Mesendoderm (in vitro differentiated cells): ENCODE data around the gene RYR2.
A peak's percentile ranks its signal among the peaks of the same experiment; 100 is the strongest.
"Not testable (repeated sequence)": the region's sequence is repeated elsewhere in the genome, so short reads cannot be mapped to it uniquely, and the experiment has no call there.

Experiments
- DNase-seq: peaks from one replicate; pipeline ENCODE4 v3.0.0; 2013
- H2AK5ac ChIP-seq: 2 replicates; pipeline ENCODE4 v1.6.1; 2013; ENCODE audit warnings: low read length, inconsistent platforms
- H2BK120ac ChIP-seq: 2 replicates; pipeline ENCODE4 v1.6.1; 2013; ENCODE audit warnings: low read depth, mild to moderate bottlenecking, low read length, moderate library complexity, mixed read lengths
- H2BK15ac ChIP-seq: replicated peaks from 2 replicates; pipeline ENCODE4 v1.6.1; 2013; ENCODE audit warnings: low read depth, mild to moderate bottlenecking, moderate library complexity
- H2BK5ac ChIP-seq: 2 replicates; pipeline ENCODE4 v1.6.1; 2013; ENCODE audit warnings: low read length, inconsistent platforms
- H3K18ac ChIP-seq: 2 replicates; pipeline ENCODE4 v1.6.1; 2013; ENCODE audit warnings: mild to moderate bottlenecking, low read length, mixed read lengths
- H3K23ac ChIP-seq: one replicate; pipeline ENCODE4 v1.6.1; 2013; ENCODE audit warnings: low read length
- H3K27ac ChIP-seq: 2 replicates; pipeline ENCODE4 v1.5.1; 2013; ENCODE audit warnings: low read depth, mild to moderate bottlenecking, inconsistent platforms, low read length, moderate library complexity
- H3K27me3 ChIP-seq: 2 replicates; pipeline ENCODE4 v1.6.1; 2013; ENCODE audit warnings: low read length, control low read depth, mild to moderate bottlenecking, inconsistent platforms; ENCODE audit not compliant: insufficient read depth, poor library complexity
- H3K36me3 ChIP-seq: 2 replicates; pipeline ENCODE4 v1.6.1; 2013; ENCODE audit warnings: low read length, inconsistent platforms; ENCODE audit not compliant: control insufficient read depth, insufficient read depth
- H3K4ac ChIP-seq: one replicate; pipeline ENCODE4 v1.6.1; 2013; ENCODE audit warnings: low read depth, mild to moderate bottlenecking, low read length, moderate library complexity
- H3K4me1 ChIP-seq: 2 replicates; pipeline ENCODE4 v1.6.1; 2013; ENCODE audit warnings: low read depth, low read length, inconsistent platforms; ENCODE audit not compliant: control insufficient read depth
- H3K4me2 ChIP-seq: 2 replicates; pipeline ENCODE4 v1.6.1; 2013; ENCODE audit warnings: low read length
- H3K4me3 ChIP-seq: 2 replicates; pipeline ENCODE4 v1.5.1; 2013; ENCODE audit warnings: mild to moderate bottlenecking, low read length
- H3K56ac ChIP-seq: one replicate; pipeline ENCODE4 v1.6.1; 2013; ENCODE audit warnings: low read length
- H3K79me1 ChIP-seq: 2 replicates; pipeline ENCODE4 v1.6.1; 2013; ENCODE audit warnings: low read length, inconsistent platforms
- H3K79me2 ChIP-seq: 2 replicates; pipeline ENCODE4 v1.6.1; 2013; ENCODE audit warnings: mild to moderate bottlenecking, low read length; ENCODE audit not compliant: control insufficient read depth, insufficient read depth
- H3K9ac ChIP-seq: 2 replicates; pipeline ENCODE4 v1.6.1; 2013; ENCODE audit warnings: low read length, inconsistent platforms
- H4K5ac ChIP-seq: one replicate; pipeline ENCODE4 v1.6.1; 2013; ENCODE audit warnings: low read length
- H4K8ac ChIP-seq: one replicate; pipeline ENCODE4 v1.6.1; 2013; ENCODE audit warnings: low read depth, mild to moderate bottlenecking, control low read depth, low read length, moderate library complexity
- WGBS: extraction: QIAGEN DNeasy Blood & Tissue Kit; methylation state at CpG from one replicate; pipeline ENCODE4 v1.1.7; 2013; ENCODE audit warnings: low lambda C conversion rate, missing lambda C conversion rate; ENCODE audit not compliant: insufficient coverage; ENCODE audit errors: extremely low coverage; 5-methylcytosine and 5-hydroxymethylcytosine counted together

RYR2 gene

DNA sequence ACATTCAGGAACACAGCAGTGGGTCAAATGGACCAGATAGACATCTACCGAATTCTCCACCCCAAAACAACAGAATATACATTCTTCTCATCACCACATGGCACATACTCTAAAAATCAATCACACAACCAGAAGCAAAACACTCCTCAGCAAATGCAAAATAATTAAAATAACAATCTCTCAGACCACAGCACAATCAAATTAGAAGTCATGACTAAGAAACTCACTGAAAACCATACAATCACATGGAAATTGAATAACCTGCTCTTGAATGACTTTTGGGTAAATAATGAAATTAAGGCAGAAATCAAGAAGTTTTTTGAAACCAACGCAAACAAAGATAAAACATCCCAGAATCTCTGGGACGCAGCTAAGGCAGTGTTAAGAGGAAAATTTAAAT lies 799.5 kb downstream of the RYR2 start:
- H3K4me1 ChIP-seq, result no peaks in the 10 kb centered on the region
- H2AK5ac ChIP-seq, result no peak overlapping the region
- no peak overlapping the region for H3K4me2 ChIP-seq
- no peak overlapping the region for H3K56ac ChIP-seq
- H2BK15ac ChIP-seq, result no peak overlapping the region
- H3K27me3 ChIP-seq, result no peaks in the 10 kb centered on the region
- no peak overlapping the region for H2BK5ac ChIP-seq
- no peak overlapping the region for H3K27ac ChIP-seq
- H4K8ac ChIP-seq, result no peak overlapping the region
- no peaks in the 10 kb centered on the region for H3K79me1 ChIP-seq
- H3K23ac ChIP-seq, result no peak overlapping the region
- H3K9ac ChIP-seq, result no peak overlapping the region
- no peak overlapping the region for H2BK120ac ChIP-seq
- WGBS, result no CpG with 5 or more reads among the region's 3 CpGs
- no peak overlapping the region for H3K18ac ChIP-seq
- no peaks in the 10 kb centered on the region for H3K79me2 ChIP-seq
- DNase-seq, result no peak
- H3K4ac ChIP-seq, result no peak overlapping the region
- H3K4me3 ChIP-seq, result no peak overlapping the region
- H4K5ac ChIP-seq, result no peak overlapping the region
- H3K36me3 ChIP-seq, result no peaks in the 10 kb centered on the region

DNA sequence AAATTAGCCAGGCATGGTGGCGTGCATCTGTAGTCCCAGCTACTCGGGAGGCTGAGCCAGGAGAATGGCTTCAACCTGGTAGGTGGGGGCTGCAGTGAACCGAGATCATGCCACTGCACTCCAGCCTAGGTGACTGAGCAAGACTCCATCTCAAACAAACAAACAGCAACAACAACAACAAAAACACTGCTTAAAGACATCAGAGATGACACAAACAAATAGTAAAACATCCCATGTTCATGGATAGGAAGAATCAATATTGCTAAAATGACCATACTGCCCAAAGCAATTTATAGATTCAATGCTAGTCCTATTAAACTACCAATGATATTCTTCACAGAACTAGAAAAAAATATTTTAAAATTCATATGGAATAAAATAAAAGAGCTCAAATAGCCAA lies 801.5 kb downstream of the RYR2 start:
- H3K23ac ChIP-seq, H3K79me1 ChIP-seq, H2BK5ac ChIP-seq, H3K18ac ChIP-seq, DNase-seq, H3K4me1 ChIP-seq, H3K56ac ChIP-seq, H3K27ac ChIP-seq, H4K5ac ChIP-seq, H4K8ac ChIP-seq, H3K4ac ChIP-seq, H2BK120ac ChIP-seq, H2AK5ac ChIP-seq, H3K4me3 ChIP-seq, H3K79me2 ChIP-seq, H3K4me2 ChIP-seq, H3K36me3 ChIP-seq, H2BK15ac ChIP-seq, H3K9ac ChIP-seq, H3K27me3 ChIP-seq: not testable (repeated sequence)
- no CpG with 5 or more reads among the region's 3 CpGs for WGBS

DNA sequence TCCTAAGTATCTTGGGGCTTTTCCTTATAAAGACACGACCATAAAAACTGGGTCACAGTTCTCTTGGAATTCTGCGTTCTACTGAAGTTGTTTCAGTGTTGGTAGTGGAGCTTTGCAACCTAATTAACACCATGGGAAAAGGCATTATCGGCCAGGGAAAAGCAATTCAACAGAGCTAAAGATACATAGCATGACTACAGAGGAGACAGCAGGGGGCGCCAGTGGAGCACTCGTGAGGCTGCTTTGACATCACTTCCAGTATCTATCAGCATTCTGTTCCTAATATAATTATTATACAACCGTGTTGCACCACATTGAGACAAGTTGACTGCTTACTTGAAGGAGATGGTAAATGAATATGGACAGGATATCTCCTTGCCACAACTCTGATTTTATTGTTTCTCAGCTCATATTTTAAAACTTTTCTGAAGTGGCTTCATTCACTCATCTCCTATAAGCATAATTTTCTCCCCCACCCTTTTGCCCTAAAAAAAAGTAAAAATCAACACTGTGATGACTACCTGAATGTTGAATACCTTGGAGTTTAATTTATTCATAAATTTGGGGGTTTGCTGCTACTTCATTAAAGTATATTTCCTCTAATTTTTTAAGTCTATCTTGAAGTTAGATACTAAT lies 809.3 kb downstream of the RYR2 start:
- H3K4ac ChIP-seq, result no peak overlapping the region
- H2BK5ac ChIP-seq, result no peak overlapping the region
- WGBS, result no CpG with 5 or more reads among the region's 6 CpGs
- no peaks in the 10 kb centered on the region for H3K27me3 ChIP-seq
- no peak overlapping the region for H2BK120ac ChIP-seq
- H3K4me1 ChIP-seq, result no peaks in the 10 kb centered on the region
- H3K56ac ChIP-seq, result no peak overlapping the region
- H2AK5ac ChIP-seq, result no peak overlapping the region
- H3K18ac ChIP-seq, result no peak overlapping the region
- H3K23ac ChIP-seq, result no peak overlapping the region
- peak; percentile 75 for DNase-seq
- no peaks in the 10 kb centered on the region for H3K79me2 ChIP-seq
- H3K27ac ChIP-seq, result no peak overlapping the region
- H2BK15ac ChIP-seq, result no peak overlapping the region
- no peak overlapping the region for H3K4me3 ChIP-seq
- no peak overlapping the region for H4K8ac ChIP-seq
- H3K4me2 ChIP-seq, result no peak overlapping the region
- H4K5ac ChIP-seq, result no peak overlapping the region
- H3K9ac ChIP-seq, result no peak overlapping the region
- no peaks in the 10 kb centered on the region for H3K79me1 ChIP-seq
- no peaks in the 10 kb centered on the region for H3K36me3 ChIP-seq

DNA sequence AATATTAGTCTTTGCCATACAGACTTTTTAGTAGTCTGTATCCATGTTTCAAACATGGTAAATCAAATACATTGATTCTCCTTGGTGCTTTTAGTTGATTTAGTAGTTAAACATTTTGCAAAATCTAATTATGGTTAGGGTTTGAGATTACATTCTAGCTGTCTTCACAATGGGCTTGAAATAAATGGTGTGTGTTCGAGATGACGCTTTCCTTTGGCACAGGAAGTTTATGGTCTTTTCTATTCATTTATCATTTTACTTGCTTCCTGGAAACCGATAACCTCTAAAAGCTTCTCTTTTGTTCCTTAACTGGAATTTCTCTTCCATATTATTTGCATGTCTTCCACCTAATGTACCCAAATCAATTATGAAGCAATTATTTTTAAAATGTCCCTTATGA lies 810.4 kb downstream of the RYR2 start:
- Histone ChIP-seq H3K23ac (no peak overlapping the region), H3K18ac (no peak overlapping the region), H3K4me1 (no peaks in the 10 kb centered on the region), H3K4ac (no peak overlapping the region), H3K4me2 (no peak overlapping the region), H3K79me1 (no peaks in the 10 kb centered on the region), H2BK15ac (no peak overlapping the region), H2BK120ac (no peak overlapping the region), H3K27ac (no peak overlapping the region), H2AK5ac (no peak overlapping the region), H3K4me3 (no peak overlapping the region), H4K8ac (no peak overlapping the region), H3K36me3 (no peaks in the 10 kb centered on the region), H2BK5ac (no peak overlapping the region), H3K79me2 (no peaks in the 10 kb centered on the region), H3K9ac (no peak overlapping the region), H3K56ac (no peak overlapping the region), H4K5ac (no peak overlapping the region), H3K27me3 (no peaks in the 10 kb centered on the region)
- no peak for DNase-seq
- no CpG with 5 or more reads among the region's 3 CpGs for WGBS

DNA sequence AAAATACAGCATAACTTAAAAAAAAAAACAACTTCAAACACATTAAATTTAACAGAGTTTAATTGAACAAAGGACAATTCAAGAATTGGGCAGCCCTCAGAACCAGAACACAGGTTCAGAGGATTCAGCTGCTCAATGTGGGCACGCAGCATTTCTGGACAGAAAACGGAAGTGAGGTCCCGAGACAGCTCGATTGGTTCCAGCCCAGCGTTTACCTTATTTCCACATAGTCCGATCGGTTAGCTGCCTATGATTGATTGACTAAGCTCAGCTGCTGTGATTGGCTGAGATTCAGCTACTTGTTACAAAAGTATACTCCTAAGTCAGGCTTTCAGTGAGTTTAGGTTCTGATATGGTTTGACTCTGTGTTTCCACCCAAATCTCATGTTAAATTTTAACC lies 815.5 kb downstream of the RYR2 start:
- Histone ChIP-seq H3K4me2 (no peak overlapping the region), H3K36me3 (no peaks in the 10 kb centered on the region), H3K4ac (no peak overlapping the region), H3K4me3 (no peak overlapping the region), H2BK5ac (no peak overlapping the region), H3K18ac (no peak overlapping the region), H2BK120ac (no peak overlapping the region), H3K27me3 (peaks cover 3% of the 10 kb centered on the region), H3K56ac (no peak overlapping the region), H4K5ac (no peak overlapping the region), H3K27ac (no peak overlapping the region), H3K9ac (no peak overlapping the region), H3K23ac (no peak overlapping the region), H3K79me1 (no peaks in the 10 kb centered on the region), H3K79me2 (no peaks in the 10 kb centered on the region), H3K4me1 (peaks cover 3% of the 10 kb centered on the region), H2BK15ac (no peak overlapping the region), H4K8ac (no peak overlapping the region), H2AK5ac (no peak overlapping the region)
- DNase-seq, result no peak
- WGBS, result no CpG with 5 or more reads among the region's 7 CpGs

DNA sequence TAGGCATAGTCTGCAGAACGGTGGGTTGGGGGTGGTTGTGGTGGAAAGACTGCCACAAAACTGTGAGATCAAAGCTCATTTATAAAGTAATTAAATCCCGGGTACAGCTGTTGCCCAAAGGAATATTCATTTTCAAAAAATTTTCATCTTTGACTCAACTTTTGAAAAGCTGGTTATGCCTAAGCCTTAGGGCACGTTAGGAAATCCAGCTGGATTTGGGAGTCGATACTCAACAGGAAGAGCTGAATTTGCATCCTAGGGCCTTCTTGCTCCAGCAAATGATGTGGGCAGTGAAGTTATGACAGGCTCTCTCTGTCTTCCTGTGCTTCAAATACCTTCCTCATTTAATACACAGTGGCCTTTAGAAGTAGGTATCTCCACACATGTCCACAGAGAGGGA lies 817.0 kb downstream of the RYR2 start:
- H3K4me1 ChIP-seq, result peaks cover 3% of the 10 kb centered on the region
- H4K8ac ChIP-seq, result no peak overlapping the region
- no peak overlapping the region for H3K9ac ChIP-seq
- no peak overlapping the region for H3K27ac ChIP-seq
- no peak overlapping the region for H2BK5ac ChIP-seq
- H2AK5ac ChIP-seq, result no peak overlapping the region
- H3K27me3 ChIP-seq, result peaks cover 3% of the 10 kb centered on the region
- H2BK120ac ChIP-seq, result no peak overlapping the region
- no CpG with 5 or more reads among the region's 4 CpGs for WGBS
- H3K56ac ChIP-seq, result no peak overlapping the region
- no peaks in the 10 kb centered on the region for H3K36me3 ChIP-seq
- no peak overlapping the region for H3K4ac ChIP-seq
- H2BK15ac ChIP-seq, result no peak overlapping the region
- no peak overlapping the region for H3K18ac ChIP-seq
- no peak overlapping the region for H4K5ac ChIP-seq
- H3K79me2 ChIP-seq, result no peaks in the 10 kb centered on the region
- no peak overlapping the region for H3K23ac ChIP-seq
- no peaks in the 10 kb centered on the region for H3K79me1 ChIP-seq
- no peak overlapping the region for H3K4me2 ChIP-seq
- no peak for DNase-seq
- no peak overlapping the region for H3K4me3 ChIP-seq
